Cardiac muscle cell (in vitro differentiated cells and primary cell): ENCODE results near the gene THAP6. TPM values are rescaled to one million over a fixed set of nuclear protein-coding genes. Genes with fewer than 3 reads are reported as not detected.
"Not testable (repeated sequence)": the region's sequence is repeated elsewhere in the genome, so short reads cannot be mapped to it uniquely, and the experiment has no call there.

Source experiments
- DNase-seq, 2 donors: peaks; one replicate each; pipeline versions ENCODE4 v3.0.0 to v3.0.0-alpha.2; 2010 to 2017; ENCODE audit warnings: low read depth in 1 of 2, low spot score in 1 of 2
- H3K27ac ChIP-seq: fragments of 200-600 bp; sonication (generic); 2 replicates; pipeline ENCODE4 v1.5.1; 2016
- H3K27me3 ChIP-seq: fragments of 200-600 bp; sonication (generic); 2 replicates; pipeline ENCODE4 v1.6.0; 2016; ENCODE audit warnings: control low read depth
- H3K36me3 ChIP-seq: fragments of 200-600 bp; sonication (generic); 2 replicates; pipeline ENCODE4 v1.5.1; 2016; ENCODE audit warnings: control low read depth
- H3K4me1 ChIP-seq: fragments of 200-600 bp; sonication (generic); 2 replicates; pipeline ENCODE4 v1.8.1; 2017; ENCODE audit warnings: low read depth, mild to moderate bottlenecking, mixed run types
- H3K4me3 ChIP-seq: fragments of 200-600 bp; sonication (generic); 2 replicates; pipeline ENCODE4 v1.5.1; 2016; ENCODE audit warnings: mild to moderate bottlenecking
- H3K9me3 ChIP-seq: fragments of 200-600 bp; sonication (generic); 2 replicates; pipeline ENCODE4 v1.5.1; 2017; ENCODE audit warnings: low read depth, mild to moderate bottlenecking, control low read depth
- CTCF ChIP-seq: IDR thresholded peaks from 2 replicates; pipeline ENCODE4 v1.5.1; 2012; ENCODE audit warnings: low read depth, mild to moderate bottlenecking, low read length
- polyA plus RNA-seq: library from polyadenylated mRNA; unstranded; fragments of >200 nt; fragmentation: Nextera tagmentation; extraction: Ambion mirVana; gene quantifications from 2 replicates; pipeline ENCODE4 v1.2.1, GENCODE V29; 2016
- total RNA-seq: library from RNA; depleted of rRNA; stranded (reverse); fragments of >200 nt; gene quantifications from 2 replicates; pipeline ENCODE4 v1.2.3, GENCODE V29; 2016

Gene THAP6
- total and polyA plus RNA-seq, 2 experiments from 2014 or later, result 16.8 to 22.2 TPM

DNA sequence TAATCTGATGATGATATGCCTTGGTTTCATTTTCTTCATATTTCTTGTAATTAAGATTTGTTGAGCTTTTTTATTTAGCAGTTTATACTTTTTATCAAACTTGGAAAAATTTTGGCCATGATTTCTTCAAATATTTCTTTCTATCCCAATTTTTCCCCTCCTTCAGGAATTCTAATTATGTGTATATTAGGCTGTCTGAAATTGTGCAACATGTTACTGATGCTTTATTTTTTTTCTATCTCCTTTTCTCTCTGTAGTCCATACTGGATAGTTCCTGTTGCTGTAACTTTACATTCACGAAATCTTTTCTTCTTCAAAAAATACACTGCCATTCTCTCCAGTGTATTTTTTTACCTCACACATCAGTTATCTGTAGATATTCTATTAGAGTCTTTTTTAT lies 10.8 kb downstream of the THAP6 start:
- Histone ChIP-seq H3K4me1 (no peaks in the 10 kb centered on the region), H3K4me3 (no peak overlapping the region), H3K27ac (no peak overlapping the region), H3K9me3 (no peaks in the 10 kb centered on the region), H3K27me3 (no peaks in the 10 kb centered on the region), H3K36me3 (peaks cover 44% of the 10 kb centered on the region)
- peak in 1 of 2 donors; percentile 6 for DNase-seq
- TF ChIP-seq CTCF, result no peak

DNA sequence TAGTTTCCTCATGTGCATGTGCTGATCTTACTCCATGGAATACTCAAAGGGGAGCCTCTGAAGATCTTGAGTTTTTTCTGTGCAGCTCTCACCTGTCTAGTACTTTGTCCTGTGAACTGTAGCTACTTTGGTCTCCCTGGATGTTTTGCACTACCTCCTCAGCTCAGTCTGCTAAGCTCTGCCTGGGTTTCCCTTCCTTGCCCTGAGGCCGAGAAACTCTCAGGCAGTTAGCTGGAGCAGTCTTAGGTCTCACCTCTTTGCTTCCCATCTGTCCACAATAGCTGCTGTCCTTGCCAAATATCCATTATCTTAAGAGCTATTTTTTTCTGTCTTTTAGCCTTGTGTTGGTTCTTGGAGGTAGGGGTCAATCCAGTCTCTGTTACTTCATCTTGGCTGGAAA lies 11.6 kb downstream of the THAP6 start:
- TF ChIP-seq CTCF, result no peak
- Histone ChIP-seq H3K27me3 (no peaks in the 10 kb centered on the region), H3K36me3 (peaks cover 44% of the 10 kb centered on the region), H3K4me1 (no peaks in the 10 kb centered on the region), H3K9me3 (no peaks in the 10 kb centered on the region), H3K27ac (no peak overlapping the region), H3K4me3 (no peak overlapping the region)
- no peak for DNase-seq

- Histone ChIP-seq H3K27ac (no peak overlapping the region), H3K4me1 (no peaks in the 10 kb centered on the region), H3K36me3 (peaks cover 36% of the 10 kb centered on the region), H3K27me3 (no peaks in the 10 kb centered on the region), H3K9me3 (no peaks in the 10 kb centered on the region), H3K4me3 (no peak overlapping the region)
- TF ChIP-seq CTCF, result no peak
- DNase-seq, result no peak
Measured at GRCh38 chr4:75527482-75527881, 13.2 kb downstream of the THAP6 start.

DNA sequence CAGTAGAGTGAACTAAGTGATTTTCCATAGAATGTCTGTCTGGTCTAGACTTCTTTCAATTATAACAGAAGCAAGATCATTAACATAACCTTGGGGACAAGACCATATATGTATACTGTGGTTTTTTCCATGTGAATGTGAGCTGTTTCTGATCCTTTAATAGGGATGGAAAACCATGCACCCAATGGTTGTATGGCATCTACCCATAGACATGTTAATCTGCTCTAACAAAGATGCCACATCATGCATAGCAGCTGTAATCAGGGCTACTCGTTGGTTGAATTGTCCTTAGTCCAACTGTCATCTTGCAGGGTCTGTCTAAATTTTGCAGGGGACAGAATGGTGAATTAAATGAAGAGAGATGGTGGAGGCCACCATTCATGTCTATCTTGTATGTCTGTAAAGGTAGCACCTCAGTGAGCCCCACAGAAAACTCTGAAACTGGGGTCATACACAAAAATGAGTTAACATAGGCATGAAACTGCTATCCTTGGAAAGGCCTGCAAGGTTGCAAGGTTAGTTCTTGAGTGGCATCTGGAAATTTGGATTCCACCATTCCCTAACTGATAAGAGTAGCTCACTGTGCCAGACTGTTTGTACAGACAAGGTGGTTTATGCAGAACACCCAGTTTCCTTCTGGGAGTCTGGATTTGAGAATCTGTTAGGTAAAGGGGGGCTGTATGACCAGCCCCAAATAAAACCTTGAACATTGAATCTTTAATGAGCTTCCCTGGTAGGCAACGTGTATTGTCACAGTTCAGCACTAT lies 16.5 kb downstream of the THAP6 start:
- no peak overlapping the region for H3K4me3 ChIP-seq
- peaks cover 31% of the 10 kb centered on the region for H3K36me3 ChIP-seq
- H3K9me3 ChIP-seq, result no peaks in the 10 kb centered on the region
- no peaks in the 10 kb centered on the region for H3K27me3 ChIP-seq
- H3K4me1 ChIP-seq, result no peaks in the 10 kb centered on the region
- no peak for DNase-seq
- H3K27ac ChIP-seq, result no peak overlapping the region
- no peak for TF ChIP-seq CTCF

- DNase-seq, H3K27me3 ChIP-seq, H3K27ac ChIP-seq, H3K4me1 ChIP-seq, H3K4me3 ChIP-seq, H3K9me3 ChIP-seq: not testable (repeated sequence)
- H3K36me3 ChIP-seq, result peaks cover 29% of the 10 kb centered on the region
Measured at GRCh38 chr4:75531536-75532143, 17.4 kb downstream of the THAP6 start.

GRCh38 chr4:75533339-75533887 lies 19.1 kb downstream of the THAP6 start:
- H3K9me3 ChIP-seq, H3K27me3 ChIP-seq, H3K4me1 ChIP-seq, H3K4me3 ChIP-seq, DNase-seq, H3K27ac ChIP-seq: not testable (repeated sequence)
- H3K36me3 ChIP-seq, result peaks cover 11% of the 10 kb centered on the region

- not testable (repeated sequence) for H3K27me3 ChIP-seq, H3K36me3 ChIP-seq, DNase-seq, H3K4me3 ChIP-seq, H3K4me1 ChIP-seq, H3K27ac ChIP-seq, H3K9me3 ChIP-seq
Measured at GRCh38 chr4:75533926-75534325, 19.7 kb downstream of the THAP6 start.

DNA sequence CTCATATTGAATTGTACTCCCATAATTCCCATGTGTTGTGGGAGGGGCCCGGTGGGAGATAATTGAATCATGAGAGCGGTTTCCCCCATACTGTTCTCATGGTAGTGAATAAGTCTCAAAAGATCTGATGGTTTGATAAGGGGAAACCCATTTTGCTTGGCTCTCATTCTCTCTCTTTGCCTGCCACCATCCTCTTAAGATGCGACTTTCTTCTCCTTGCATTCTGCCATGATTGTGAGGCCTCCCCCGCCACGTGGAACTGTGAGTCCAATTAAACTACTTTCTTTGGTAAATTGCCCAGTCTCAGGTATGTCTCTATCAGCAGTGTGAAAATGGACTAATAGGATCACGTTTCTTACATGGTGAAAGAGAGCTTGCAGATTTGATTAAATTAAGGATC lies 23.0 kb downstream of the THAP6 start:
- not testable (repeated sequence) for H3K27ac ChIP-seq, H3K4me1 ChIP-seq, H3K4me3 ChIP-seq, H3K9me3 ChIP-seq, DNase-seq, H3K27me3 ChIP-seq, H3K36me3 ChIP-seq
